Neural progenitor cell (in vitro differentiated cells): ENCODE results near the gene P2RX6. TPM values are rescaled to one million over a fixed set of nuclear protein-coding genes. Genes with fewer than 3 reads are reported as not detected.

Experiments
- DNase-seq: peaks from one replicate; pipeline ENCODE4 v3.0.0-alpha.2; 2016; ENCODE audit warnings: low spot score
- H2AFZ ChIP-seq: fragments of 200-600 bp; sonication (generic); replicated peaks from 2 replicates; pipeline ENCODE4 v1.6.1; 2016; ENCODE audit warnings: antibody characterized with exemption
- H3F3A ChIP-seq: fragments of 200-600 bp; sonication (generic); 2 replicates; pipeline ENCODE4 v1.6.1; 2016; ENCODE audit warnings: antibody characterized with exemption, low read depth
- H3K27ac ChIP-seq: fragments of 200-600 bp; sonication (generic); 2 replicates; pipeline ENCODE4 v1.5.1; 2016; ENCODE audit warnings: mild to moderate bottlenecking
- H3K27me3 ChIP-seq: fragments of 200-600 bp; sonication (generic); 2 replicates; pipeline ENCODE4 v1.6.1; 2016; ENCODE audit warnings: mild to moderate bottlenecking, moderate library complexity
- H3K36me3 ChIP-seq: fragments of 200-600 bp; sonication (generic); 2 replicates; pipeline ENCODE4 v1.5.1; 2016
- H3K4me1 ChIP-seq: fragments of 200-600 bp; sonication (generic); 2 replicates; pipeline ENCODE4 v1.6.1; 2016; ENCODE audit warnings: mixed run types
- H3K4me2 ChIP-seq: fragments of 200-600 bp; sonication (generic); 2 replicates; pipeline ENCODE4 v1.6.1; 2016
- H3K4me3 ChIP-seq: fragments of 200-600 bp; sonication (generic); 2 replicates; pipeline ENCODE4 v1.5.1; 2016
- H3K79me2 ChIP-seq: fragments of 200-600 bp; sonication (generic); 2 replicates; pipeline ENCODE4 v1.6.1; 2016; ENCODE audit warnings: low read depth
- H3K9ac ChIP-seq: fragments of 200-600 bp; sonication (generic); 2 replicates; pipeline ENCODE4 v1.6.1; 2016
- H3K9me3 ChIP-seq: fragments of 200-600 bp; sonication (generic); 2 replicates; pipeline ENCODE4 v1.5.1; 2016; ENCODE audit warnings: low read depth
- H4K20me1 ChIP-seq: fragments of 200-600 bp; sonication (generic); 2 replicates; pipeline ENCODE4 v1.6.1; 2016; ENCODE audit warnings: low read depth
- H3K27ac Mint-ChIP-seq: 3 replicates; pipeline ENCODE4 v1.8.0; 2021; ENCODE audit warnings: mixed read lengths
- H3K27me3 Mint-ChIP-seq: 2 replicates; pipeline ENCODE4 v1.8.0; 2022; ENCODE audit warnings: low read depth, mild to moderate bottlenecking, inconsistent platforms, moderate library complexity, mixed read lengths; ENCODE audit not compliant: insufficient read depth
- H3K36me3 Mint-ChIP-seq: 3 replicates; pipeline ENCODE4 v1.8.0; 2021; ENCODE audit warnings: mixed read lengths
- H3K4me1 Mint-ChIP-seq: 3 replicates; pipeline ENCODE4 v1.8.0; 2021; ENCODE audit warnings: mixed read lengths
- H3K4me3 Mint-ChIP-seq: 3 replicates; pipeline ENCODE4 v1.8.0; 2021; ENCODE audit warnings: mild to moderate bottlenecking, moderate library complexity, mixed read lengths
- H3K9me3 Mint-ChIP-seq: 3 replicates; pipeline ENCODE4 v1.8.0; 2020; ENCODE audit warnings: mixed read lengths
- CTCF ChIP-seq: fragments of 200-600 bp; sonication (generic); IDR thresholded peaks from 2 replicates; pipeline ENCODE4 v1.5.1; 2017; ENCODE audit warnings: antibody characterized with exemption, mild to moderate bottlenecking
- EZH2 ChIP-seq: fragments of 200-600 bp; sonication (generic); IDR thresholded peaks from 2 replicates; pipeline ENCODE4 v1.6.1; 2017; ENCODE audit warnings: antibody characterized with exemption, mild to moderate bottlenecking, moderate library complexity
- EZH2phosphoT487 ChIP-seq: fragments of 200-600 bp; sonication (generic); IDR thresholded peaks from 2 replicates; pipeline ENCODE4 v1.6.1; 2017; ENCODE audit warnings: antibody characterized with exemption
- total RNA-seq: library from RNA; depleted of rRNA; stranded (reverse); fragments of >200 nt; gene quantifications from 2 replicates; pipeline ENCODE4 v1.2.3, GENCODE V29; 2015; ENCODE audit warnings: low replicate concordance

The P2RX6 gene
- total RNA-seq, 1 donor from 2014 or later, result 0.36 TPM

GRCh38 chr22:20995329-20996030, 19.5 kb upstream of the P2RX6 start:
- Mint-ChIP-seq H3K27ac (peak overlapping the region; percentile 18), H3K4me1 (peaks cover 4% of the 10 kb centered on the region), H3K9me3 (no peaks in the 10 kb centered on the region), H3K27me3 (peaks cover 2% of the 10 kb centered on the region), H3K4me3 (no peak overlapping the region), H3K36me3 (peaks cover 1% of the 10 kb centered on the region)
- Histone ChIP-seq H3K9me3 (no peaks in the 10 kb centered on the region), H3K79me2 (peaks cover 7% of the 10 kb centered on the region), H4K20me1 (no peaks in the 10 kb centered on the region), H3K9ac (no peak overlapping the region), H3K27me3 (no peaks in the 10 kb centered on the region), H3F3A (peaks cover 8% of the 10 kb centered on the region), H2AFZ (no peak overlapping the region), H3K27ac (no peak overlapping the region), H3K4me1 (peaks cover 1% of the 10 kb centered on the region), H3K36me3 (no peaks in the 10 kb centered on the region), H3K4me2 (no peak overlapping the region), H3K4me3 (no peak overlapping the region)
- no peak for DNase-seq
- TF ChIP-seq CTCF (no peak), EZH2phosphoT487 (no peak), EZH2 (no peak)

DNA sequence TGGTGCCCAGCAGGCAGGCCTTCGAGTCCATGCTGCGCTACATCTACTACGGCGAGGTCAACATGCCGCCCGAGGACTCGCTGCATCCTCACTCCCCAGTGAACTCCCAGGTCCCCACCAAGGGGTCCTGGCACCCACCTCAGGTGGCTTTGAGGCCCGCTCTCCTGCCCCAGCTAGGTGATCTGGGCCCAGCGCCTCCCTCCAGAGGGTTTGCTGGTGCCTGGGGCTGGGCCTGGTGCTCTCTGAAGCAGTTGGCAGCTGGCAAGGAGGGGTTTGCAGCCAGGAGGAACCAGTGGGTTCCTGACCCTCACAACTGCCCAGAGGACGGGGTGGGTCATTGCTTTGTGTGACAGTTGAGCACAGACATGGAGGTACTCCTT, 18.9 kb upstream of the P2RX6 start:
- peaks cover 7% of the 10 kb centered on the region for H3K4me1 ChIP-seq
- H3K36me3 ChIP-seq, result no peaks in the 10 kb centered on the region
- peaks cover 13% of the 10 kb centered on the region for H3K79me2 ChIP-seq
- no peaks in the 10 kb centered on the region for H3K9me3 ChIP-seq
- no peak overlapping the region for H3K4me2 ChIP-seq
- no peak overlapping the region for H3K27ac ChIP-seq
- Mint-ChIP-seq H3K27me3 (peaks cover 6% of the 10 kb centered on the region), H3K4me1 (peaks cover 10% of the 10 kb centered on the region), H3K4me3 (no peak overlapping the region), H3K36me3 (peaks cover 1% of the 10 kb centered on the region), H3K9me3 (no peaks in the 10 kb centered on the region), H3K27ac (no peak overlapping the region)
- no peaks in the 10 kb centered on the region for H3K27me3 ChIP-seq
- H4K20me1 ChIP-seq, result no peaks in the 10 kb centered on the region
- H3K9ac ChIP-seq, result no peak overlapping the region
- no peak for TF ChIP-seq EZH2phosphoT487
- no peak for TF ChIP-seq EZH2
- TF ChIP-seq CTCF, result no peak
- peaks cover 11% of the 10 kb centered on the region for H3F3A ChIP-seq
- H3K4me3 ChIP-seq, result no peak overlapping the region
- H2AFZ ChIP-seq, result no peak overlapping the region
- DNase-seq, result no peak

GRCh38 chr22:20996598-20997535, 18.1 kb upstream of the P2RX6 start:
- Histone ChIP-seq H3K4me2 (no peak overlapping the region), H2AFZ (no peak overlapping the region), H3K27ac (no peak overlapping the region), H3K9me3 (no peaks in the 10 kb centered on the region), H3K79me2 (peaks cover 17% of the 10 kb centered on the region), H4K20me1 (no peaks in the 10 kb centered on the region), H3K4me3 (no peak overlapping the region), H3K27me3 (no peaks in the 10 kb centered on the region), H3K36me3 (no peaks in the 10 kb centered on the region), H3K4me1 (peaks cover 9% of the 10 kb centered on the region), H3F3A (peaks cover 18% of the 10 kb centered on the region), H3K9ac (no peak overlapping the region)
- Mint-ChIP-seq H3K27ac (no peak overlapping the region), H3K27me3 (peaks cover 6% of the 10 kb centered on the region), H3K36me3 (peaks cover 1% of the 10 kb centered on the region), H3K4me3 (no peak overlapping the region), H3K4me1 (peaks cover 14% of the 10 kb centered on the region), H3K9me3 (no peaks in the 10 kb centered on the region)
- DNase-seq, result no peak
- TF ChIP-seq EZH2, result no peak
- no peak for TF ChIP-seq EZH2phosphoT487
- no peak for TF ChIP-seq CTCF
